ENCODE results near the gene PTPN14. TPM values are rescaled to one million over a fixed set of nuclear protein-coding genes. Genes with fewer than 3 reads are reported as not detected.

The PTPN14 gene
- total RNA-seq, 2 donors from 2014 or later, result 0.05 to 0.14 TPM

Other genes starting within 250 kb of the PTPN14 start
- 10 to 100 TPM; 28.7 to 56.7 TPM for gene CENPF, start 51.6 kb upstream of the PTPN14 start, total RNA-seq

Data from natural killer cell treated with Interleukin-12 subunit alpha and Interleukin-12 subunit beta and Interleukin-15 and Interleukin-18, amount 100 ng/mL, for 72 hours (primary cell).